Measurements from ENCODE around the gene EIF4A3. TPM values are rescaled to one million over a fixed set of nuclear protein-coding genes. Genes with fewer than 3 reads are reported as not detected.

EIF4A3 gene
- total RNA-seq, 4 donors from 2014 or later: 37.0 to 74.5 (median 55.8) TPM

GRCh38 chr17:80195141-80195540 is 48.2 kb upstream of the EIF4A3 start:
- Histone ChIP-seq H3K36me3 (no peaks in the 10 kb centered on the region), H3K27ac (no peak overlapping the region), H3K4me1 (no peaks in the 10 kb centered on the region), H3K27me3 (peaks cover 10% of the 10 kb centered on the region), H3K4me3 (no peak overlapping the region), H3K9me3 (no peaks in the 10 kb centered on the region)
- TF ChIP-seq CTCF (IDR thresholded peaks at IDR 0.05) (no peak), EP300 (IDR thresholded peaks at IDR 0.05; ENCODE audit: low read depth) (no peak), POLR2AphosphoS5 (IDR thresholded peaks at IDR 0.05) (no peak), POLR2A (IDR thresholded peaks at IDR 0.05) (no peak)
- no peak for DNase-seq
- 89% methylated on average over 14 of the region's 14 CpGs; no CpG with 5 or more reads in 1 of the 2 donors for WGBS, 2 donors (ENCODE audit: low coverage in 1 of 2)
- intact Hi-C loops (cut with DNase I; ENCODE audit: low total_unique reads) (no loop called here), in situ Hi-C loops (cut with MboI; ENCODE audit: low pct_ligation_motif_present in 1 of 4, low pct_unique_long_range_greater_than_20kb in 1 of 4, low sequenced_read_pairs in 3 of 4) (no loop called here)

- in situ Hi-C loops (cut with MboI; ENCODE audit: low pct_ligation_motif_present in 1 of 4, low pct_unique_long_range_greater_than_20kb in 1 of 4, low sequenced_read_pairs in 3 of 4): no loop called here
- H3K27ac ChIP-seq: no peak overlapping the region
- H3K4me3 ChIP-seq: no peak overlapping the region
- H3K36me3 ChIP-seq: no peaks in the 10 kb centered on the region
- no peak for TF ChIP-seq POLR2AphosphoS5 (IDR thresholded peaks at IDR 0.05)
- TF ChIP-seq CTCF (IDR thresholded peaks at IDR 0.05): no peak
- no peak for TF ChIP-seq POLR2A (IDR thresholded peaks at IDR 0.05)
- no peak for TF ChIP-seq EP300 (IDR thresholded peaks at IDR 0.05; ENCODE audit: low read depth)
- WGBS, 2 donors (ENCODE audit: low coverage in 1 of 2): 46 to 62% methylated on average over 3 to 29 of the region's 29 CpGs
- H3K27me3 ChIP-seq: peaks cover 10% of the 10 kb centered on the region
- intact Hi-C loops (cut with DNase I; ENCODE audit: low total_unique reads): no loop called here
- no peak for DNase-seq
- H3K9me3 ChIP-seq: no peaks in the 10 kb centered on the region
- H3K4me1 ChIP-seq: peaks cover 0 to 9% (median 8%) of the 10 kb centered on the region in 4 donors
Measured at GRCh38 chr17:80191865-80192661, 45.1 kb upstream of the EIF4A3 start.

DNA sequence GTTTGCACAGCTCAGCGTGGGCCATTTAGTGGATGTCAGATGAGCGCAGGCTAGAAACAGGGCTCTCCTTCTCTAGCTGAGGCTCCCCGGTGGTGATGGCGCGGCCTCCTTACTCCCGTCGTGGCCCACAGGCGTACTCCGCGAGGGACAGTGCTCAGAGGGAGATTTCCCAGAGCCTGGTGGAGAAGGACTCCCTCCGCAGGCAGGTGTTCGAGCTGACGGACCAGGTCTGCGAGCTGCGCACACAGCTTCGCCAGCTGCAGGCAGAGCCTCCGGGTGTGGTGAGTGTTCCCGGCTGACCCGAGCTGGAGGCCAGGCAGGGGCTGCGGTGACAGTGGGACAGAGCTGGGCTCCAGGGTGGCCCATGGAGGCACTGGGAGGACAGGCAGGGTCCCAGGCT is 44.3 kb upstream of the EIF4A3 start:
- no peak overlapping the region for H3K27ac ChIP-seq
- H3K36me3 ChIP-seq: no peaks in the 10 kb centered on the region
- peaks cover 0 to 9% (median 8%) of the 10 kb centered on the region in 4 donors for H3K4me1 ChIP-seq
- no peaks in the 10 kb centered on the region for H3K9me3 ChIP-seq
- WGBS, 2 donors (ENCODE audit: low coverage in 1 of 2): 87% methylated on average over 20 of the region's 20 CpGs; no CpG with 5 or more reads in 1 of the 2 donors
- H3K27me3 ChIP-seq: peaks cover 10% of the 10 kb centered on the region
- TF ChIP-seq CTCF (IDR thresholded peaks at IDR 0.05) (no peak), EP300 (IDR thresholded peaks at IDR 0.05; ENCODE audit: low read depth) (no peak), POLR2A (IDR thresholded peaks at IDR 0.05) (no peak), POLR2AphosphoS5 (IDR thresholded peaks at IDR 0.05) (no peak)
- no peak overlapping the region for H3K4me3 ChIP-seq
- DNase-seq: no peak
- intact Hi-C loops (cut with DNase I; ENCODE audit: low total_unique reads) (no loop called here), in situ Hi-C loops (cut with MboI; ENCODE audit: low pct_ligation_motif_present in 1 of 4, low pct_unique_long_range_greater_than_20kb in 1 of 4, low sequenced_read_pairs in 3 of 4) (no loop called here)

GRCh38 chr17:80190716-80191115 is 43.8 kb upstream of the EIF4A3 start:
- Histone ChIP-seq H3K27ac (no peak overlapping the region), H3K4me3 (no peak overlapping the region), H3K9me3 (no peaks in the 10 kb centered on the region), H3K36me3 (no peaks in the 10 kb centered on the region), H3K27me3 (peaks cover 10% of the 10 kb centered on the region), H3K4me1 (peaks cover 0 to 9% (median 8%) of the 10 kb centered on the region in 4 donors)
- no peak for DNase-seq
- in situ Hi-C loops (cut with MboI; ENCODE audit: low pct_ligation_motif_present in 1 of 4, low pct_unique_long_range_greater_than_20kb in 1 of 4, low sequenced_read_pairs in 3 of 4): no loop called here
- TF ChIP-seq POLR2A (IDR thresholded peaks at IDR 0.05) (no peak), POLR2AphosphoS5 (IDR thresholded peaks at IDR 0.05) (no peak), EP300 (IDR thresholded peaks at IDR 0.05; ENCODE audit: low read depth) (no peak), CTCF (IDR thresholded peaks at IDR 0.05) (no peak)
- 91 to 100% methylated on average over 2 to 10 of the region's 10 CpGs for WGBS, 2 donors (ENCODE audit: low coverage in 1 of 2)
- intact Hi-C loops (cut with DNase I; ENCODE audit: low total_unique reads): no loop called here

All from transverse colon (tissue), 4 donors.